Karpas-422 (cell line): Measurements from ENCODE around the gene NOS1AP. TPM values are rescaled to one million over a fixed set of nuclear protein-coding genes. Genes with fewer than 3 reads are reported as not detected.

ENCODE experiments used
- DNase-seq: peaks from one replicate; pipeline ENCODE4 v3.0.0-alpha.2; 2015
- H2AFZ ChIP-seq: fragments of 200-600 bp; sonication (generic); 2 replicates; pipeline ENCODE4 v1.6.1; 2014; ENCODE audit warnings: antibody characterized with exemption, low read length, mixed read lengths
- H3K27ac ChIP-seq: fragments of 200-600 bp; sonication (generic); 2 replicates; pipeline ENCODE4 v1.5.1; 2014; ENCODE audit warnings: mild to moderate bottlenecking, low read length, moderate library complexity
- H3K27me3 ChIP-seq: fragments of 200-600 bp; sonication (generic); 2 replicates; pipeline ENCODE4 v1.6.1; 2014; ENCODE audit warnings: low read length, mixed read lengths
- H3K36me3 ChIP-seq: fragments of 200-600 bp; sonication (generic); 2 replicates; pipeline ENCODE4 v1.6.1; 2014; ENCODE audit warnings: low read length, mixed read lengths; ENCODE audit not compliant: insufficient read depth
- H3K4me1 ChIP-seq: fragments of 200-600 bp; sonication (generic); 2 replicates; pipeline ENCODE4 v1.6.1; 2014; ENCODE audit warnings: mild to moderate bottlenecking, low read length, mixed read lengths
- H3K4me2 ChIP-seq: fragments of 200-600 bp; sonication (generic); 2 replicates; pipeline ENCODE4 v1.6.1; 2014; ENCODE audit warnings: low read length, low read depth, mild to moderate bottlenecking; ENCODE audit not compliant: poor library complexity, severe bottlenecking
- H3K4me3 ChIP-seq: fragments of 200-600 bp; sonication (generic); 2 replicates; pipeline ENCODE4 v1.5.1; 2014; ENCODE audit warnings: mild to moderate bottlenecking, antibody characterized with exemption, low read length, mixed read lengths
- H3K79me2 ChIP-seq: fragments of 200-600 bp; sonication (generic); 2 replicates; pipeline ENCODE4 v1.6.1; 2014; ENCODE audit warnings: mild to moderate bottlenecking, low read length, mixed read lengths
- H3K9ac ChIP-seq: fragments of 200-600 bp; sonication (generic); 2 replicates; pipeline ENCODE4 v1.6.0; 2014; ENCODE audit warnings: low read length
- H3K9me2 ChIP-seq: fragments of 200-600 bp; sonication (generic), shearing (Covaris generic); replicated peaks from 2 replicates; pipeline ENCODE4 v1.6.0; 2014; ENCODE audit warnings: mild to moderate bottlenecking, low read length, moderate library complexity; ENCODE audit not compliant: insufficient read depth
- H3K9me3 ChIP-seq: fragments of 300-700, 200-600 bp; sonication (generic); 2 replicates; pipeline ENCODE4 v1.6.1; 2014; ENCODE audit warnings: low read length, mixed read lengths
- H4K20me1 ChIP-seq: fragments of 200-600 bp; sonication (generic); 2 replicates; pipeline ENCODE4 v1.6.1; 2014; ENCODE audit warnings: mild to moderate bottlenecking, antibody characterized with exemption, low read length, low read depth; ENCODE audit not compliant: insufficient read depth
- total RNA-seq: library from RNA; depleted of rRNA; stranded (reverse); fragments of >200 nt; shearing (Covaris generic); gene quantifications from 2 replicates; pipeline ENCODE4 v1.2.3, GENCODE V29; 2014; ENCODE audit warnings: low replicate concordance

The NOS1AP gene
- total RNA-seq, 1 experiment from 2014 or later, result not detected

DNA sequence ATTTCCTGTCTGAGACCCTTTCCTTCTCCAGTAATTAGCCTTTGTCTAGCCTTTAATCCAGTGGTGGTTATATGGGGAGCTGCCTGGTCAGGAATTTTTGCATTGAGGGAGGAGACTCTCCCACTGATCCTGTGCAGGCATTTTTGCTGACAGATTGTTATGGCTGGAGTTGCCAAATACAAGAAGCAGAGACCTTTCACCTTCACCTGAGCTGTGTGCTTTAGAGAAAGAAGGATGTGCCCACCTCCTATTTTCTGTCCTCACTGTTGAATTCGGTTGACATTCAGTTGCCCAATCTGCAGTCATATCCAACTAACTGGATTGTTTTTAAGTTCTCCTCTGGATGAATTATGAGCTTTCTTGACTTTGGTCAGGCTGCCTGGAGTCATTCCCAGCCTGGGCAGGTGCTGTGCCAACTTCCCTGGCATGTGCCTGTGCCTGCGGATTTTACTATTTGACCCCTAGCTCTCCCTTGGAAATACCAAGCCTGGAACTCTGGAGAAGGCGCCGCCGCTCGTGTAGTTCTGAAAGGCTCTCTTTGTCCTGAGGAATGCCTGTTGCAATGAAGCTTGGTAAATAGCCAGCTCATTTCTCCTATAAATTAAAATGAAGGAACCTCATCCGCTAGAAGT, 143.9 kb downstream of the NOS1AP start:
- H3K9ac ChIP-seq, result no peak overlapping the region
- H3K79me2 ChIP-seq, result no peaks in the 10 kb centered on the region
- no peaks in the 10 kb centered on the region for H3K9me3 ChIP-seq
- H4K20me1 ChIP-seq, result no peaks in the 10 kb centered on the region
- no peak overlapping the region for H3K27ac ChIP-seq
- H2AFZ ChIP-seq, result no peak overlapping the region
- no peak for DNase-seq
- H3K36me3 ChIP-seq, result no peaks in the 10 kb centered on the region
- no peak overlapping the region for H3K4me2 ChIP-seq
- no peaks in the 10 kb centered on the region for H3K9me2 ChIP-seq
- no peak overlapping the region for H3K4me3 ChIP-seq
- no peaks in the 10 kb centered on the region for H3K27me3 ChIP-seq
- peaks cover 9% of the 10 kb centered on the region; the same call in 1 of the 2 replicates for H3K4me1 ChIP-seq

DNA sequence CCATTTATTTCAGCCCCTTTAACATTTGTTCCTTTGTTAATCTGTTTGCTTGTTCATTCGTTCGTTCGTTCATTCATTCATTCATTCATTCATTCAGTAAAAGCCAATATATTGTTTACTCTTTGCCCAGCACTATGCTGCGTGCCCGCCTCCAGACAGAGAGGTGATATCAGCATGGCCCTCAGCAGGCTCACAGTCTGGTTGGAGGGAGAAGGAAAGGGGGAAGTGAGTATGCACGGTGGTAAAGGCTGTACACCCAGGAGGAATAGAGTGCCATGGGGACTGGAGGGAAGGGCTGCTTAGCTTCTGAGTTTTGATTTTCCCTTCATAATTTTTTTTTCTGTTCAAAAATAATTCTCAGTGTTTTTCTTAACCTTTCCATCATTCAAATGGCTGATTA, 144.7 kb downstream of the NOS1AP start:
- Histone ChIP-seq H3K79me2 (no peaks in the 10 kb centered on the region), H3K36me3 (no peaks in the 10 kb centered on the region), H3K4me2 (no peak overlapping the region), H4K20me1 (no peaks in the 10 kb centered on the region), H2AFZ (no peak overlapping the region), H3K4me3 (no peak overlapping the region), H3K27ac (no peak overlapping the region), H3K9me2 (no peaks in the 10 kb centered on the region), H3K4me1 (peaks cover 9% of the 10 kb centered on the region; the same call in 1 of the 2 replicates), H3K9me3 (no peaks in the 10 kb centered on the region), H3K9ac (no peak overlapping the region), H3K27me3 (no peaks in the 10 kb centered on the region)
- DNase-seq, result no peak

DNA sequence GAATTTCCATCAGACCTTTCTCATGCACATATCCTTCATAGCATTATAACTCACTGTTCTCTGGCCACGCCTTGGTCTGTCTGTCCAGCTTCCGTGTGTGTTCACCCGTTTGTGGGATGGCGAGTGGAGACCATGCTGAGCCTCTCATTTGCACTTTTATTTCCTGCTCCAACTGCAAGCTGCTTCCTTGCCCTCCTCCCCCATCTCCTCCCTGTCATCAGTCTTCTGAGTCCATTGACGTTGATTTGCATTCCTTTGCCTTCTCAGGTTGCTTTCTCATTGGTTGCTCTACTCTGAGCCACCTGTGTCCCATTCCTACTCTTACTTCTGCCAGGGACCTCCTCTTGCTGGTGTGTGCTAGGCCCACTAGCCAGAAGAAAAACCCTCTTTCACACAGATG, 146.4 kb downstream of the NOS1AP start:
- Histone ChIP-seq H3K9me2 (no peaks in the 10 kb centered on the region), H2AFZ (no peak overlapping the region), H4K20me1 (no peaks in the 10 kb centered on the region), H3K9me3 (no peaks in the 10 kb centered on the region), H3K27ac (no peak overlapping the region), H3K36me3 (no peaks in the 10 kb centered on the region), H3K9ac (no peak overlapping the region), H3K4me3 (no peak overlapping the region), H3K27me3 (no peaks in the 10 kb centered on the region), H3K4me2 (no peak overlapping the region), H3K79me2 (no peaks in the 10 kb centered on the region), H3K4me1 (peaks cover 9% of the 10 kb centered on the region; the same call in 1 of the 2 replicates)
- no peak for DNase-seq

DNA sequence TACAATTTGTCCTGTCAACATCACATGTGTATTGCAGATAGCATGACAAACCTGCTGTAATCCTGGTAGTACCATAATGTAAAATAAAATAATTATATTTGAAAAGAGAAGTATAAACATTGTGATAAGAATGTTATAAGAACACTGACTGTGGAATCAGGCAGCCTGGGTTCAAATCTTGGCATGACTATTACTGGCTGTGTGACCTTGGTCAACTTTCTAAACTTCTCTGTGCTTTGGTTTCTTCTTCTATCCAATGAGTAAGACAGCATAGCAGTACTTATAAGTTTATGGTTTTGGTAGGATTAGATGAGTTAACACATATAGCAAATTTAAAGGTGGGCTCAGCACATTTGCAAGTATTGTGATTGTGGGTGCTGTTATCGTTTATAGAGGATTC, 147.1 kb downstream of the NOS1AP start:
- Histone ChIP-seq H4K20me1 (no peaks in the 10 kb centered on the region), H3K4me1 (peaks cover 9% of the 10 kb centered on the region; the same call in 1 of the 2 replicates)

DNA sequence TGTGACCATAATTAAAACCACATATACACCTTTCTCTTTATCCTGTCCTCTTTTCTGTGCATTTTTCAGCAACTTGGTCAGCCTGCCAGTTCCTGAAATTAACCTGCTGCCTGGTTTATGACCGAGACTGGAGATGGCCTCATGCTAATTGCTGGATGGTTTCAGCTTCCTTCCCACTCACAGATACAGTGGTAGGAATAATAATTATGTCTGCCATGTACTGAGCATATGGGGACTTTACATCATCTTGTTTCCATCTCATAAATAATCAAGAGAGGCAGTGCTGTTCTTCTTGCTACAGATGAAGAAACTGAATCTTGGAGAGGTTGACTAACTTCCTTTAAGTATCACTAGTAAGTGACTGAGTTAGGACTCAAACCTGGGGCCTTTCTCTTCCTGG, 148.2 kb downstream of the NOS1AP start:
- no peaks in the 10 kb centered on the region for H3K9me2 ChIP-seq
- no peak overlapping the region for H3K9ac ChIP-seq
- H3K4me2 ChIP-seq, result no peak overlapping the region
- H3K79me2 ChIP-seq, result no peaks in the 10 kb centered on the region
- H3K27ac ChIP-seq, result no peak overlapping the region
- H4K20me1 ChIP-seq, result no peaks in the 10 kb centered on the region
- no peak overlapping the region for H2AFZ ChIP-seq
- no peaks in the 10 kb centered on the region for H3K36me3 ChIP-seq
- H3K9me3 ChIP-seq, result no peaks in the 10 kb centered on the region
- peaks cover 12% of the 10 kb centered on the region for H3K4me1 ChIP-seq
- no peaks in the 10 kb centered on the region for H3K27me3 ChIP-seq
- H3K4me3 ChIP-seq, result no peak overlapping the region
- no peak for DNase-seq

More for the DNA sequence above, 147.1 kb downstream of the NOS1AP start:
- Histone ChIP-seq H3K4me3 (no peak overlapping the region), H2AFZ (no peak overlapping the region), H3K79me2 (no peaks in the 10 kb centered on the region), H3K27me3 (no peaks in the 10 kb centered on the region), H3K27ac (no peak overlapping the region), H3K9me3 (no peaks in the 10 kb centered on the region), H3K9me2 (no peaks in the 10 kb centered on the region), H3K36me3 (no peaks in the 10 kb centered on the region), H3K4me2 (no peak overlapping the region), H3K9ac (no peak overlapping the region)
- no peak for DNase-seq

DNA sequence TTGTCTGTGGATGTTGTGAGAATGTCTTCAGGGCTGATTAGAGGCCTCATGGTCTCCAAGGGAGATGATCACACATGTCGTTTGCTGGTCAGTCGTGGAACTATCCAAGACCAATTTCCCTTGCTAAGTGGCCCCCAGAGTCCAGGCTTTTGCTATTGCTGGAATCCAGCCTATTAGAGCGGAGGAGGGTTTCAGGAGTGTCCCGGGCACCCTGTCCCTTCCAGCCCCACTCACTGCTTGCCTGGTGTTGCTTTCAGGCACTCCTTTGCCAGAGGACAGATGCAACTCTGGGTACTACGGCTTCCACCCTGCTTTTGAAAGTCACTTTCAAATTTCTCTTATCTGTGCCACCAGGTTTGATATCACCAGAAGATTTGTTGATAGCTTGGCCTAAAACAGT, 149.1 kb downstream of the NOS1AP start:
- no peak overlapping the region for H3K4me2 ChIP-seq
- no peaks in the 10 kb centered on the region for H4K20me1 ChIP-seq
- no peak overlapping the region for H3K9ac ChIP-seq
- no peaks in the 10 kb centered on the region for H3K79me2 ChIP-seq
- no peak overlapping the region for H2AFZ ChIP-seq
- no peaks in the 10 kb centered on the region for H3K36me3 ChIP-seq
- DNase-seq, result peak; percentile 40
- H3K9me3 ChIP-seq, result no peaks in the 10 kb centered on the region
- no peaks in the 10 kb centered on the region for H3K27me3 ChIP-seq
- H3K4me3 ChIP-seq, result no peak overlapping the region
- no peaks in the 10 kb centered on the region for H3K9me2 ChIP-seq
- no peak overlapping the region for H3K27ac ChIP-seq
- peaks cover 16% of the 10 kb centered on the region for H3K4me1 ChIP-seq

DNA sequence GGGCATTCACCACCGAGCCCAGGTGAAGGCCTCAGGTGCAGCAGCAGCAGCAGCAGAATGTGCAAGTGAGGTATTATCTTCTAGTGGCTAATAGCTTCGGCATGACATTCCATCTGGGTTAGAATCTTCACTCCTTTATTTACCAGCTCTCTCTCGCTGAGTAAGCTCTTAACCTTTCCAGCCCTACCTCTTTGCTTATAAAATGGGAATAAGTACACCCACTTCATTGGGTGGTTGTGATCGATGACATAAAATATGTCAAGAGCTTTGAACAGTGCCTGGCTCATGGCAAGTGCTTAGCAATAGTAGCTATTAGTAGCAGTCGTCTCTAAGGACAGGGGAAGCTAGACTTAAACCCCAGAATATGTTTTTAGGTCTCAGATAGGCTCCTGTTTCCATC, 149.5 kb downstream of the NOS1AP start:
- Histone ChIP-seq H4K20me1 (no peaks in the 10 kb centered on the region), H3K9me3 (no peaks in the 10 kb centered on the region), H3K4me3 (no peak overlapping the region), H3K9ac (no peak overlapping the region), H3K4me1 (peaks cover 16% of the 10 kb centered on the region), H3K4me2 (no peak overlapping the region), H3K27ac (no peak overlapping the region), H3K79me2 (no peaks in the 10 kb centered on the region), H3K9me2 (no peaks in the 10 kb centered on the region), H2AFZ (no peak overlapping the region), H3K36me3 (no peaks in the 10 kb centered on the region), H3K27me3 (no peaks in the 10 kb centered on the region)
- DNase-seq, result no peak

DNA sequence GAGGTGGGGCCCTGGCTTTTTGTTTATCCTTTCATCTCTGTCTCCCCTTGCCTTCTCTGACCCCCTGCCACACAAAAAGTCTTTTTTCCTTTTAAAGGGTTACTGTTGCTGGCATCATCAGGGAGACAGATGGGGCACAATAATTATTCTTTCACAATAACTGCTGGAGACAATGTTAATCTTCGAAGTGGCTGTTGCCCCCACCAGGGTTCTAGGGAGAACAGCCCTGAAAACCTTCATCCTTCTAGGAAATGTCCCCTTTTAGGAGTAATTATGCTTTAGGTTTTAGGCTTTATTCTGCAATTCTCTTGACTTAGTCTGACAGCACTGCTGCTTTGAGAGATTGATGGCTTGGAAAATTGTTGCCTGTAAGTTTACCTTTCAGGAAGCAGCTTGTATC, 150.0 kb downstream of the NOS1AP start:
- Histone ChIP-seq H3K9me3 (no peaks in the 10 kb centered on the region), H3K9ac (no peak overlapping the region), H3K4me3 (no peak overlapping the region), H3K4me2 (no peak overlapping the region), H3K27me3 (no peaks in the 10 kb centered on the region), H3K9me2 (no peaks in the 10 kb centered on the region), H3K79me2 (no peaks in the 10 kb centered on the region), H3K36me3 (no peaks in the 10 kb centered on the region), H3K27ac (no peak overlapping the region), H4K20me1 (no peaks in the 10 kb centered on the region), H2AFZ (no peak overlapping the region), H3K4me1 (peaks cover 16% of the 10 kb centered on the region)
- no peak for DNase-seq
